ENCODE results near the gene PIRT. TPM values are rescaled to one million over a fixed set of nuclear protein-coding genes. Genes with fewer than 3 reads are reported as not detected.

PIRT gene
- total RNA-seq, 1 donor from 2014 or later: 6.4 TPM

DNA sequence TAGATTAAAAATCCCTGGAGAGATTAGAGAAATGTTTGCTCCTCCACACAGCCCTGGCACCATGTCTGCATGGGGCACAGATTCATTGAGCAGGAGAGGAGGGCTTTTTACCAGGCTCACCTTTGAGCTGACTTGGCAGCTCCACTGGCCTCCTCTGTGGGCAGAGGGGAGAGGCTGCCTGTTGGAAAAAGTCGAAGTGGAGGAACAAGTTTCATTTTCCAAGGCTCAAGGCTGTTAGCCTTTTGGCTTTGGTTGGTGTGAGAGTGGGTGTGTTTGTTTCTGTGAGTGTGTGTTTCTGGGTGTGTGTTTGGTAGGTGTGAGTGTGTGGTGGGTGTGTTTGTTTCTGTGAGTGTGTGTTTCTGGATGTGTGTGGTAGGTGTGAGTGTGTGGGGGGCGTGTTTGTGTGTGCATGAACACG lies 39.5 kb downstream of the PIRT start:
- no peak overlapping the region for H3K27ac ChIP-seq
- DNase-seq (ENCODE audit: extremely low spot score in 2 of 2): no peak
- no peaks in the 10 kb centered on the region for H3K27me3 ChIP-seq
- no peaks in the 10 kb centered on the region for H3K36me3 ChIP-seq
- TF ChIP-seq POLR2A (IDR thresholded peaks at IDR 0.05): no peak
- no peak for TF ChIP-seq POLR2AphosphoS5 (IDR thresholded peaks at IDR 0.05; ENCODE audit: insufficient read depth in 1 of 2, low read depth in 1 of 2)
- TF ChIP-seq, protein P1, sequence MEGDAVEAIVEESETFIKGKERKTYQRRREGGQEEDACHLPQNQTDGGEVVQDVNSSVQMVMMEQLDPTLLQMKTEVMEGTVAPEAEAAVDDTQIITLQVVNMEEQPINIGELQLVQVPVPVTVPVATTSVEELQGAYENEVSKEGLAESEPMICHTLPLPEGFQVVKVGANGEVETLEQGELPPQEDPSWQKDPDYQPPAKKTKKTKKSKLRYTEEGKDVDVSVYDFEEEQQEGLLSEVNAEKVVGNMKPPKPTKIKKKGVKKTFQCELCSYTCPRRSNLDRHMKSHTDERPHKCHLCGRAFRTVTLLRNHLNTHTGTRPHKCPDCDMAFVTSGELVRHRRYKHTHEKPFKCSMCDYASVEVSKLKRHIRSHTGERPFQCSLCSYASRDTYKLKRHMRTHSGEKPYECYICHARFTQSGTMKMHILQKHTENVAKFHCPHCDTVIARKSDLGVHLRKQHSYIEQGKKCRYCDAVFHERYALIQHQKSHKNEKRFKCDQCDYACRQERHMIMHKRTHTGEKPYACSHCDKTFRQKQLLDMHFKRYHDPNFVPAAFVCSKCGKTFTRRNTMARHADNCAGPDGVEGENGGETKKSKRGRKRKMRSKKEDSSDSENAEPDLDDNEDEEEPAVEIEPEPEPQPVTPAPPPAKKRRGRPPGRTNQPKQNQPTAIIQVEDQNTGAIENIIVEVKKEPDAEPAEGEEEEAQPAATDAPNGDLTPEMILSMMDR (IDR thresholded peaks at IDR 0.05): no peak
- intact Hi-C loops (cut with DNase I): no loop called here
- no peak overlapping the region for H3K4me3 ChIP-seq
- peaks cover 21% of the 10 kb centered on the region for H3K4me1 ChIP-seq
- no peaks in the 10 kb centered on the region for H3K9me3 ChIP-seq

DNA sequence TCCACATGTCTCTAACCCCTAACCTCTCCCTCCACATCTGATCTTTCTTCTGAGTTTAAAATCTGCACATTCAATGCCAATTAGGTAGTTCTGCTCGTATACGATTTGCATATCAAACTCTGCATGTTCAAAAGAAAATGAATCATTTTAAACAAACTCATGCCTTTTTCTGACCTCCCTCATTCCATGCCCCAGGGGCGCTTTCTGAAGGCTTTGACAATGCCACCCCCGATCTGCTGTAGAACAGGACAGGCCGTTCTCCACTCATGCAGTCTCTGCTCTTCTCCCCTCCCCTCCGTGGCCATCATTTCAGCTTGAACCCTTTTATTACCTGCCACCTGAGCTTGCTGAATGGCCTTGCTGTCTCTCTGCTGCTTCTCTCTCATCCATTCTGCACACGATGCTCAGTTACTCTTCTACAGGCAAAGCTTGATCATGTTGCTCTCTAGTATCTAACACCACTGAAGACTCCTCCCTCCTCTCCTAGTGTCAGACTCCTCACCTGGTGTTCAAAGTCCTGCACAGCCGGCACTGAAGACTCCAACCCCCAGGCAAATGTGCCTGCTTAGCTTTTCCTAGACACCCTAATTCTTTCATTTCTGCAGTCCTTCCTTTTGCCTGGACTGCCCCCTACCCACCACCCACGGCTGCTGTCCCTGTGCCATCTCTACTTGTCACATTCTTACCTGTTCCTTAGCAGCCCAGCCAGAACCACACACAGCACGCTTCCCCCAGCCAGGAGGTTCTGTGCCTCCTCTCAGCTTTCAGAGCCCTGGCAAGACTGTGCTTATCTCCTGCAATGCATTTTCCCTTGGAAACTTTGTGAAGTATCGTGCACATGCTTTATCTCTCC lies 40.2 kb downstream of the PIRT start:
- H3K27ac ChIP-seq: no peak overlapping the region
- H3K4me3 ChIP-seq: no peak overlapping the region
- no peaks in the 10 kb centered on the region for H3K36me3 ChIP-seq
- no peak for DNase-seq (ENCODE audit: extremely low spot score in 2 of 2)
- H3K9me3 ChIP-seq: no peaks in the 10 kb centered on the region
- H3K4me1 ChIP-seq: peaks cover 21% of the 10 kb centered on the region
- no peaks in the 10 kb centered on the region for H3K27me3 ChIP-seq
- intact Hi-C loops (cut with DNase I): no loop called here
- TF ChIP-seq POLR2AphosphoS5 (IDR thresholded peaks at IDR 0.05; ENCODE audit: insufficient read depth in 1 of 2, low read depth in 1 of 2) (no peak), POLR2A (IDR thresholded peaks at IDR 0.05) (no peak)
- TF ChIP-seq, protein P1 (IDR thresholded peaks at IDR 0.05): no peak

GRCh38 chr17:10793816-10794215 lies 44.1 kb downstream of the PIRT start:
- Histone ChIP-seq H3K4me3 (no peak overlapping the region), H3K27ac (no peak overlapping the region), H3K27me3 (no peaks in the 10 kb centered on the region), H3K9me3 (no peaks in the 10 kb centered on the region), H3K4me1 (peaks cover 47% of the 10 kb centered on the region), H3K36me3 (no peaks in the 10 kb centered on the region)
- TF ChIP-seq POLR2A (IDR thresholded peaks at IDR 0.05) (no peak), POLR2AphosphoS5 (IDR thresholded peaks at IDR 0.05; ENCODE audit: insufficient read depth in 1 of 2, low read depth in 1 of 2) (no peak)
- TF ChIP-seq, protein P1 (IDR thresholded peaks at IDR 0.05): no peak
- intact Hi-C loops (cut with DNase I): no loop called here
- no peak for DNase-seq (ENCODE audit: extremely low spot score in 2 of 2)

GRCh38 chr17:10793256-10793655 lies 44.6 kb downstream of the PIRT start:
- H3K27ac ChIP-seq: no peak overlapping the region

More at GRCh38 chr17:10793256-10793655, 44.6 kb downstream of the PIRT start:
- intact Hi-C loops (cut with DNase I): no loop called here
- H3K4me3 ChIP-seq: no peak overlapping the region
- H3K4me1 ChIP-seq: peaks cover 41% of the 10 kb centered on the region
- no peaks in the 10 kb centered on the region for H3K27me3 ChIP-seq
- no peak for DNase-seq (ENCODE audit: extremely low spot score in 2 of 2)
- no peaks in the 10 kb centered on the region for H3K9me3 ChIP-seq
- no peaks in the 10 kb centered on the region for H3K36me3 ChIP-seq
- no peak for TF ChIP-seq POLR2AphosphoS5 (IDR thresholded peaks at IDR 0.05; ENCODE audit: insufficient read depth in 1 of 2, low read depth in 1 of 2)
- TF ChIP-seq, protein P1 (IDR thresholded peaks at IDR 0.05): no peak
- no peak for TF ChIP-seq POLR2A (IDR thresholded peaks at IDR 0.05)

All from vagina (tissue), 2 donors.